Activated CD8-positive, alpha-beta memory T cell treated with anti-CD3 and anti-CD28 coated beads, Interleukin-2, amount 50 U/mL, for 24 hours (primary cell): ENCODE data around the gene KIF25.
"Not testable (repeated sequence)": the region's sequence is repeated elsewhere in the genome, so short reads cannot be mapped to it uniquely, and the experiment has no call there.

Experiments
- DNase-seq: peaks from one replicate; pipeline ENCODE4 v3.0.0-alpha.2; 2020; ENCODE audit errors: extremely low read depth

The KIF25 gene

GRCh38 chr6:168067081-168067759, 69.7 kb downstream of the KIF25 start:
- DNase-seq = no peak

GRCh38 chr6:168070804-168071203, 73.3 kb downstream of the KIF25 start:
- no peak for DNase-seq

GRCh38 chr6:168071620-168072019, 74.1 kb downstream of the KIF25 start:
- no peak for DNase-seq

DNA sequence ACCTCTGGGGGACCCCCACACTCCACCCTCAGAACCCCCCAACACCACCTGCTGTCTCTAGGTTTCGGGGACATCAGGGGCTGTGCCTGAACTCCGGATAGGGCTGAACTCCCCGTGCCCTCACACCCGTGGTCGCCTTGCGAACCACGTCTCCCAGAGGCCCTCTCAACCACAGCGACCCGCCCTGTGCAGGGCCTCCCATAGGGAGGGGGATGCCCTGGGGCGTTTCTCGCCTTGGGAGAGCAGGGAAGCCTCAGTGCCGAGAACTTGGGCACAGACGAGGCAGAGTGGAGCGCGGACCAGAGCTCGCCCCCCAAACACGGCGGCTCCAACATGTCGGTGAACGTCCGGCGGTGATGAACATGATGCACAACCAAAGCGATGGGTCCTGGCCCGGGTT, 74.8 kb downstream of the KIF25 start:
- DNase-seq = no peak

DNA sequence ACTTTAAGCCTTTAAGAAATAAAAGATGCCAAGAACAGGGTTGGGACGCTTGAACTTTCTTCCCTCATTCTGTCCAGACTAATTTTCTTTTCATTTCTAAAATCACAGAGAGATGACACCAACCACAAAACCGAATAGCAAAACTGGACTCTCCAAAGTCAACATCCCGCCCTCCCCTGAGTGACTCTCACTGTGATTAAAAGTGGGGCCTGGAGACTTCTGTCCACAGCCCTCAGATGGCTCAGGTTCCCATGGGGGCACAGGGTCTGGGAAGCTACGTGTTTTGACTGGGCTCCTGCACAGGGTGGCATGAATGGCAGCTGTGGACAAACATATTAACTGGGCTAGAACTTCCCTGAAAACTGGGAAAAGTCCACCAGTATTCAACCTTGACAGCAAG, 75.3 kb downstream of the KIF25 start:
- DNase-seq = no peak

DNA sequence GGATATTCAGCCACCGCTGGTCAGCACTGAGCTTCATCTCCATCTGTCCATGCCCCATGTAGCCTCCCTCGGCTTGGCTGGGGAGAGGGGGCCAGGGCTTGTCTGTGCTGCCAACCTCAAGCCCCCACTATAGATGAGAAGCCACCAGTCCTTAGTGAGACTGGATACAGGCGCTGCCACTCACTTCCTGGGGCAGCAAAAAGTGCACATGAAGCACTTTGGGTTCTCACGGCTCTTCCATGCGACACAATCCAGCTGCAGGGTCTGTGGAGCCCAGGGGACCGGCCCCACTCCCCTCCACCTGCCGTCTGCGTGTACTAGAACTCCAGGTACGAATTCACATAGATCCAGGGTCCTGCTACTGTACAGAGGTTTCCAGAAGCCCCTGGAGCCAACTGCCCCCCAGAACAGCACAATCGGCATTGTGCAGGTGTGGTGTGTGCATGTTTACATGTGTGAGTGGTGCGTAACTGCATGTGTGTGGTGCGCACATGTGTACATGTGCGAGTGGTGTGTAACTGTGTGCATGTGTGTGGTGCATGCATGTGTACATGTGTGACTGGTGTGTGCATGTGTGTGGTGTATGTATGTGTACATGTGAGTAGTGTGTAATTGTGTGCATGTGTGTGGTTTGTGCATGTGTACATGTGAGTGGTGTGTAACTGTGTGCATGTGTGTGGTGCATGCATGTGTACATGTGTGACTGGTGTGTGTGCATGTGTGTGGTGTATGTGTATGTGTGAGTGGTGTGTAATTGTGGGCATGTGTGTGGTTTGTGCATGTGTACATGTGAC, 76.7 kb downstream of the KIF25 start:
- DNase-seq = no peak

DNA sequence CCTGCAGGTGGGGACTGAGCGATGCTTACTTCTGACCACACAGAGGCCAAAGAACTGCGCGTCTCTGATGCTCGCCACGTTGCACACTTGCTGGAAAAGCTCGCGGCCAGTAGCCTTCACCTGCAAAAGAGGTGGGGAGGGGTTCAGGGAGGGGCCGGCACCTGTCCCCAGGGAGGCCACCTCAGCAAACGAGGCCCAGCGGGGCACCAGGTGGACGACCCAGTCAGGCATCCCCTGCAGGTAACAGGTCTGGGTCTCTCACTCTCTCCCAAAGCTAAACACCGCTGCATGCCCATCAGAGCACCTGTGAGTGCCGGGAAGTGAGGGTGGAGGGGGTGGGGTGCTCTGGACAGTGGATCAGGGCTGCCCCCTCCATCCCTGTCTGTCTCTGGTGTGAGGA, 77.7 kb downstream of the KIF25 start:
- DNase-seq = no peak

DNA sequence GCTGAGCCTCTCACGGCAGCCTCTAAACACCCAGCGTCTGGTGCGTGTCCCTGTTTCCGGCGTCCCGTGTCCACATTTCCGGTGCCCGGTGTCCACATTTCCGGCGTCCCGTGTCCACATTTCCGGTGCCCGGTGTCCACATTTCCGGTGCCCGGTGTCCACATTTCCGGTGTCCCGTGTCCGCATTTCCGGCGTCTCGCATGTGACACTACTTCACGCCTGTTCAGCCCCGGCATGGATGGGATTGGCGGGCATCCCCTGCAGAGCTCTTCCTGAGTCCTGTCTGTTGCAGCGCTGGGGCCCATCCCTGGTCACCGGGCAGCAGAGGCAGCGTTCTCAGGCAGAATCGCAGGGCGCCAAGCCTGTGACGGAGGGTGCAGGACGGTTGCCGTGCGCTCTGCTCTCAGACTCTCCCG, 78.3 kb downstream of the KIF25 start:
- DNase-seq = no peak

DNA sequence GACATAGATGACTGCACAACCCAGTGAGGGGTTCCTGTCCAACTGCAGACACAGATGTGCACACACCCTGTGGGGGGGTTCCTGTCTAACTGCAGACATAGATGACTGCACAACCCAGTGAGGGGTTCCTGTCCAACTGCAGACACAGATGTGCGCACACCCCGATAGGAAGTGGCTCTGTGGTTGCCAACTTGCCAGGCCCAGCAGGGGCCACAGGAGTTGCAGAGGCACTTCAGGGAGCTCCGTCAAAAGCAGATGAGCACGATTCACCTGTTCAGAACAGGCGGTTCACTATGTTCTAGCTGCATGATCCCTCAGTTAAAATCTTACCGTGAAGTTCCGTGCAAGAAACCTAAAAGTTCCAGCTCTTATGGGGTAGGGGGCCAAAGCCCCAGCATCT, 79.9 kb downstream of the KIF25 start:
- not testable (repeated sequence) for DNase-seq

- no peak for DNase-seq
These were observed 80.9 kb downstream of the KIF25 start for GRCh38 chr6:168078175-168078942.

- DNase-seq = no peak
These were observed 81.5 kb downstream of the KIF25 start, which contains the start of gene FRMD1 for GRCh38 chr6:168078943-168079405. TSS of gene FRMD1 (minus strand) at chr6:168079212. CDS start at chr6:168079094, 118 bp downstream.

DNA sequence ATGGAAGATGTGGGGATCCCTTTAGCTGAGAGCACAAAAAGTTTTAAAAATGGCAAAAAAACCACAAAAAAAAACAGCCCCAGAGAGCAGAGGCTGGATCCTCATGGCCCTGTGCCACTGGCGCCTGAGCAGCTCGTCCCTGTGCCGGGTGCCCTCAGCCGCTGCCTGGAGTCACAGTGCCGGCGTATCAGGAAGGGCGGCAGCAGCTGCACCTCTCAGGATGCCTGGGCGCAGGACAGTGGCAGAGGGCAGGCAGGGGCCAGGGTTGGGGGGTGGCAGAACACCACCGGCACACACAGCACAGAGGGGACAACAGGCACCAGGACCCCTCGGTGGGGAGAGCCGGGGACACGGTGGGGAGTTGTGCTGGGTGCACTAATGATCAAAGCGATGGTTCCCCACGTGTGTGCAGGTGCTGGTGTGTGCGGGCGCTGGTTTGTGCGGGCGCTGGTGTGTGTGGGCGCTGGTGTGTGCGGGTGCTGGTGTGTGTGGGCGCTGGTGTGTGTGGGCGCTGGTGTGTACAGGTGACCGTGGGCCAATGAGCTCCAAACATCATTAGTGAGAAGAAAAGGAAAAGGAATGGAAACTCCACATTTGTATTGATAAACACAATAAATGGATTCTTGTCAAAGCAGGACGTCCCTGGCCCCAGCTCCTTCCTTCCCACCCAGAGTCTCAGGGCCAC, 83.1 kb downstream of the KIF25 start:
- no peak for DNase-seq

DNA sequence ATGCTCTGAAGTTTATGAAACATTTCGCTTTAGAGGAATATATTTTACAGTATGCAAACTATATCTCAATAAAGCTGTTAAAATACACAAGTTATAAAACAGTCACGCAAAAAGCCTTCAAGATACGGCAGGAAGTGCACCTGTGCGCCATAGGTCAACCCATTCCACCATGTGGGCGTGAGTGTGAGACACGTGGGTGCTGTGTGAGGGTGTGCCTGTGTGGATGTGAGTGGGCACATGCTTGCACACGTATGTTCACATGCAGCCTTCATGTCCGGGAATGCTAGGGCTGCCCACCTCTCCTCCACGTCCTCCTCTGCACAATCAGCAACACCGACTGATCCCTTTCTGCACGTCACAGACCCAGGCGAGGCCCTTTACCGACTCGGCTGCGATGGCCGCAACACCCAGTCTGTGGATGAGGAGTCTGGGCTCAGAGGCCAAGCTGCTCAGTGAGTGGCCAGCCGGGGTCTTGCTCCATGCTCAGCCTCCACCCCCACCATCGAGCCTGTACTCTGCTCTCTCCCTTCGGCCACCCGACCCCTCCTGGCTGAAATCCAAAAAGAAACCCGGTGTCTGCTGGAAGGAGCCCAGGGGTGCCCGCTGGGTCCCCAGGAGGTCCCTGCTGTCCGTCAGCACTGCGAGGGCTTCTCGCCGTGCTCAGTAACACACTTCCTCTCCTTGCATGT, 84.5 kb downstream of the KIF25 start:
- DNase-seq = no peak

DNA sequence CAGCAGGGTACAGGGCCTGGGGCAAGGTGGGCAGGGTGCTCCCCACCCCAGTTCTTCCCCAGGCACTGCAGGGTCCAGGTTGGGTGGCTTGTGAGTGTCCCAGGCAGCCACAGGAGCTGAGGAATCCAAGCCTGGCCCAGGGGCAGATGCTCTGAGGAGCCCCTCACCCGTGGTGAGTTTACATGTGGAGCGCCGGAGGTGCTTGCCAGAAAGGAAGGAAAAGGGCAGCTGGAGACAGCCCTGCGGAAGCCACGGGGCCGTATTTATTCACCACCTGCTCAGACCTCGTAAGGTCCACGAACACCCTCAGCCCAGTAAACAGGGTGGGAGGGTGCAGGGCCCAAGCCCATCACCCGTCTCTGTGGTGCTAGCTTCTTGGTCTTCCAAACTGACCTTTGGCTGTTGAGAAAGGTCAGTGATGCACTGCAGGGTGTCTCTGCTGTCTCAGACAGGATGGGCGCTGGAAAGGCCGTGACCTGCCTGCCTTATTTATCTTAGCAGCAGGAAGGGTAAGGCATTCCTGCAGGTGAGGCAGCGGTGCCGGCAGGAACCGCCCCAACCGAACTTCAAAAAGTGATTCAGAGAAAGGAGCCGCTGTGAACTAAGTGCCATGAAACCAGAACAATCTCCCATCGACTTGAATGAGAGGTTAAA, 85.5 kb downstream of the KIF25 start:
- no peak for DNase-seq

DNA sequence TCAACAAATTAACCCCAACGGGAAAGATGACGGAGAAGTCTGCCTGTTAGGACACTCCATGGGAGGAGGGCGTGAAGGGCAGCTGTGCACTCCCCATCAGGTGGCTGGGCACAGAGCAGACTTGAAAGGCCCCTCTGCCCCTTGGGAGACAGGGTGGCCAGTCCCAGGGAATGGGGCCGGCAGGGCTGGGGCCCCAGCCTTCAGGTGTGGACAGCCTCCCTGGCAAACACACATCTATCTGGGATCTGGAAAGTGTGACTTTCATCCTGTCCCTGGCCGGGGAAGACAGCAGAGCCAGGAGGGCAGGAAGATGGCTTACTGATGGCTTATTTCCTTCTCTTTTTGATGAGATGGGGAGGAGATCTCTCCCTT, 86.0 kb downstream of the KIF25 start:
- no peak for DNase-seq

- DNase-seq = no peak
These were observed 87.1 kb downstream of the KIF25 start for GRCh38 chr6:168084465-168085160.

DNA sequence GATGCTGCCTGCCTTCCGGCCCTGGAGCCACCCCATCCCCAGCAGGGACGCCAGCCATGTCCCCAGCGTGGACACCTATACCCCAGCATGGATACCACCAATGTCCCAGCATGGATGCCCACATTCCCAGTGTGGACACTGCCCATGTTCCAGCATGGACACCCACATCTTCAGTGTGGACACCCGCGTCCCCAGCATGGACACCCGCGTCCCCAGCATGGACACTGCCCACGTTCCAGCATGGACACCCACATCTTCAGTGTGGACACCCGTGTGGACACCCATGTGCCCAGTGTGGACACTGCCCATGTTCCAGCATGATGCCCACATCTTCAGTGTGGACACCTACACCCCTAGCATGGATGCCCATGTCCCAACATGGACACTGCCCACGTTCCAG, 88.6 kb downstream of the KIF25 start:
- DNase-seq = no peak

- no peak for DNase-seq
These were observed 89.1 kb downstream of the KIF25 start for GRCh38 chr6:168086616-168087015.

- no peak for DNase-seq
These were observed 90.1 kb downstream of the KIF25 start for GRCh38 chr6:168087436-168088160.
